ENCODE measurements around the gene TBCC.

- TF ChIP-seq POLR2A (IDR thresholded peaks at IDR 0.05; ENCODE audit: low read depth, low read length) (no peak), POLR2AphosphoS5 (IDR thresholded peaks at IDR 0.05; ENCODE audit: low read depth, low read length) (no peak), POU2F2 (IDR thresholded peaks at IDR 0.05; ENCODE audit: low read depth, low read length) (no peak)
These were observed 39.0 kb upstream of the TBCC start for GRCh38 chr6:42784717-42785498.
